ENCODE measurements around the gene CARD11. TPM values are rescaled to one million over a fixed set of nuclear protein-coding genes. Genes with fewer than 3 reads are reported as not detected.

CARD11 gene
- total RNA-seq, 2 experiments from 2014 or later: 163 TPM

GRCh38 chr7:2904202-2904601 lies 139.5 kb downstream of the CARD11 start:
- no peak for DNase-seq
- Mint-ChIP-seq H3K27ac (peak overlapping the region; percentile 42), H3K27me3 (no peaks in the 10 kb centered on the region), H3K4me1 (peaks cover 29% of the 10 kb centered on the region), H3K36me3 (ENCODE audit: low read depth) (peaks cover 61% of the 10 kb centered on the region), H3K4me3 (no peak overlapping the region), H3K9me3 (no peaks in the 10 kb centered on the region)
- CTCF ChIA-PET: interaction anchor here (1.1 to 3.0 kb wide), 5 partner anchors 10 to 251 kb away, joined by 3 to 11 read pairs (median 4); no protein-coding TSS in a partner anchor
- POLR2A ChIA-PET: interaction anchor here (0.7 kb wide), 1 partner anchor 11 kb away, joined by 3 read pairs; no protein-coding TSS in a partner anchor

DNA sequence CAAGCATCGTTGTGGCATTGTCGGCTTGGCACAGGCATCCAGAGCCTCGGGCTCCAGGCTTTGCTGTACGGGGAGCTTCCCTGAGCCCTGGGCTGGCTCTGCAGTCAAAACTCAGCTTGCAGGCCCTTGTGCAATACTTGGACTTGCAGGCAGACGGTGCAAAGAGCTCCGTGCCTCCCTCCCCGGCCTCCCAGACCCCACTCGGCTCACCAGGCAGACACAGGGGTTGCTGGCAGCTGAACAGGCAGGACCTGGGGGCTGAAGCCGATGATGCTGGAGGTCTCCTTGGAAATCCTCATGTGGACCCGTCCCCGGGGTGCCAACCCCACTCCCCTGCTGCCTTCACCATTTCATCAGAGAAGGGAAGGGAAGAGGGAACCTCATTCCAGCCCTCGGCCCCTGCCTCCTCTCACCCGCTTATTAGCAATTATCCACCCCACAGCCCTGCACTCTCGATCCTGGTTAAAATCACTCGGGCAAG lies 139.9 kb downstream of the CARD11 start:
- Mint-ChIP-seq H3K27me3 (no peaks in the 10 kb centered on the region), H3K4me1 (peaks cover 29% of the 10 kb centered on the region), H3K36me3 (ENCODE audit: low read depth) (peaks cover 61% of the 10 kb centered on the region), H3K9me3 (no peaks in the 10 kb centered on the region), H3K27ac (peak overlapping the region; percentile 55), H3K4me3 (no peak overlapping the region)
- ChIA-PET CTCF (interaction anchor here (0.8 to 3.0 kb wide), 6 partner anchors 9 to 251 kb away, joined by 3 to 11 read pairs (median 4); no protein-coding TSS in a partner anchor), POLR2A (interaction anchor here (0.7 to 1.9 kb wide), 5 partner anchors 9 to 193 kb away, joined by 3 to 4 read pairs (median 4); no protein-coding TSS in a partner anchor)
- no peak for DNase-seq

GRCh38 chr7:2897023-2897422 lies 146.6 kb downstream of the CARD11 start:
- Mint-ChIP-seq H3K9me3 (no peaks in the 10 kb centered on the region), H3K4me1 (peaks cover 31% of the 10 kb centered on the region), H3K4me3 (no peak overlapping the region), H3K27ac (no peak overlapping the region), H3K36me3 (ENCODE audit: low read depth) (peaks cover 13% of the 10 kb centered on the region), H3K27me3 (no peaks in the 10 kb centered on the region)
- POLR2A ChIA-PET: no interaction called here
- CTCF ChIA-PET: interaction anchor here (1.5 kb wide), 1 partner anchor 10 kb away, joined by 3 read pairs; no protein-coding TSS in a partner anchor
- DNase-seq: no peak

GRCh38 chr7:2896131-2896530 lies 147.5 kb downstream of the CARD11 start:
- no peaks in the 10 kb centered on the region for H3K27me3 Mint-ChIP-seq
- POLR2A ChIA-PET: no interaction called here
- H3K4me3 Mint-ChIP-seq: no peak overlapping the region
- peaks cover 7% of the 10 kb centered on the region for H3K36me3 Mint-ChIP-seq (ENCODE audit: low read depth)
- H3K27ac Mint-ChIP-seq: no peak overlapping the region
- CTCF ChIA-PET: interaction anchor here (1.5 kb wide), 1 partner anchor 9 kb away, joined by 3 read pairs; no protein-coding TSS in a partner anchor
- H3K9me3 Mint-ChIP-seq: no peaks in the 10 kb centered on the region
- peaks cover 25% of the 10 kb centered on the region for H3K4me1 Mint-ChIP-seq
- no peak for DNase-seq

GRCh38 chr7:2894118-2894940 lies 149.3 kb downstream of the CARD11 start:
- Mint-ChIP-seq H3K27ac (peak overlapping the region; percentile 77), H3K36me3 (ENCODE audit: low read depth) (no peaks in the 10 kb centered on the region), H3K27me3 (peaks cover 2% of the 10 kb centered on the region), H3K4me3 (peak overlapping the region; percentile 71), H3K4me1 (peaks cover 24% of the 10 kb centered on the region), H3K9me3 (no peaks in the 10 kb centered on the region)
- POLR2A ChIA-PET: interaction anchor here (0.9 to 1.5 kb wide), 8 partner anchors 9 to 198 kb away, joined by 3 to 5 read pairs (median 3); no protein-coding TSS in a partner anchor
- DNase-seq: peak; percentile 67
- CTCF ChIA-PET: interaction anchor here (0.7 to 2.8 kb wide), 9 partner anchors 9 to 260 kb away, joined by 3 to 16 read pairs (median 3); no protein-coding TSS in a partner anchor

GRCh38 chr7:2893411-2893861 lies 150.2 kb downstream of the CARD11 start:
- Mint-ChIP-seq H3K27me3 (peaks cover 2% of the 10 kb centered on the region), H3K4me1 (peaks cover 24% of the 10 kb centered on the region), H3K9me3 (no peaks in the 10 kb centered on the region), H3K36me3 (ENCODE audit: low read depth) (no peaks in the 10 kb centered on the region), H3K27ac (peak overlapping the region; percentile 77), H3K4me3 (no peak overlapping the region)
- DNase-seq: no peak
- POLR2A ChIA-PET: interaction anchor here (1.2 to 1.3 kb wide), 3 partner anchors 10 to 198 kb away, joined by 3 read pairs; no protein-coding TSS in a partner anchor
- CTCF ChIA-PET: interaction anchor here (0.9 to 2.8 kb wide), 3 partner anchors 10 to 183 kb away, joined by 3 to 16 read pairs (median 5); no protein-coding TSS in a partner anchor

DNA sequence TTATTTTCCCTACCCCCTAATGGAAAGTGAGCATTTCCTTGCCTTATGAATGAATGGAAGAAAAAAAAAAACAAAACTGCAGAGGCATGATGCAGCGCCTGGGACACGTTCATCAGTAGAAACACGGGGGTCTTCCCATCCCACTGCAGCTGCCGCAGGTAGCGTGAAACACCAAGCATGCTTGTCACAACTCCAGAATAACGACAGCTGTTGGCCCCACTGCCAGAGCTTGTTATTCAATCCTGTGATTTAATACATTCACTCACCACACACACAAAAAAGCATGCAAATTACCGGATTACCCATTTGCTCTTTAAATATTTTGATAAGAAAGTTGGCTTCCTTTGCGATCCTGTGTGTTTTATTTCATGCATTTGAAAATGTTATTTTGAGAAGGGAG lies 151.1 kb downstream of the CARD11 start:
- H3K27me3 Mint-ChIP-seq: peaks cover 2% of the 10 kb centered on the region
- H3K9me3 Mint-ChIP-seq: no peaks in the 10 kb centered on the region
- ChIA-PET CTCF (interaction anchor here (0.9 to 2.8 kb wide), 2 partner anchors 28 to 138 kb away, joined by 3 to 16 read pairs; no protein-coding TSS in a partner anchor), POLR2A (interaction anchor here (1.2 kb wide), 1 partner anchor 26 kb away, joined by 3 read pairs; no protein-coding TSS in a partner anchor)
- H3K36me3 Mint-ChIP-seq (ENCODE audit: low read depth): no peaks in the 10 kb centered on the region
- no peak overlapping the region for H3K27ac Mint-ChIP-seq
- H3K4me1 Mint-ChIP-seq: peaks cover 24% of the 10 kb centered on the region
- no peak overlapping the region for H3K4me3 Mint-ChIP-seq
- DNase-seq: no peak

GRCh38 chr7:2887816-2888215 lies 155.9 kb downstream of the CARD11 start:
- Mint-ChIP-seq H3K4me3 (no peak overlapping the region), H3K27me3 (peaks cover 4% of the 10 kb centered on the region), H3K9me3 (no peaks in the 10 kb centered on the region), H3K27ac (no peak overlapping the region), H3K36me3 (ENCODE audit: low read depth) (no peaks in the 10 kb centered on the region), H3K4me1 (peaks cover 4% of the 10 kb centered on the region)
- ChIA-PET CTCF (interaction anchor here (0.9 to 3.5 kb wide), 6 partner anchors 15 to 561 kb away, joined by 3 to 11 read pairs (median 3); no protein-coding TSS in a partner anchor), POLR2A (no interaction called here)
- DNase-seq: no peak

GRCh38 chr7:2886900-2887299 lies 156.8 kb downstream of the CARD11 start:
- Mint-ChIP-seq H3K4me3 (no peak overlapping the region), H3K27me3 (peaks cover 4% of the 10 kb centered on the region), H3K27ac (no peak overlapping the region), H3K9me3 (no peaks in the 10 kb centered on the region), H3K36me3 (ENCODE audit: low read depth) (no peaks in the 10 kb centered on the region), H3K4me1 (peaks cover 3% of the 10 kb centered on the region)
- CTCF ChIA-PET: interaction anchor here (0.8 to 3.5 kb wide), 8 partner anchors 9 to 562 kb away, joined by 3 to 11 read pairs (median 3); no protein-coding TSS in a partner anchor
- POLR2A ChIA-PET: no interaction called here
- DNase-seq: peak; percentile 61

- Mint-ChIP-seq H3K27me3 (peaks cover 4% of the 10 kb centered on the region), H3K4me1 (peaks cover 3% of the 10 kb centered on the region), H3K27ac (no peak overlapping the region), H3K36me3 (ENCODE audit: low read depth) (no peaks in the 10 kb centered on the region), H3K9me3 (no peaks in the 10 kb centered on the region), H3K4me3 (no peak overlapping the region)
- no peak for DNase-seq
- ChIA-PET POLR2A (no interaction called here), CTCF (interaction anchor here (0.8 to 3.5 kb wide), 5 partner anchors 10 to 514 kb away, joined by 3 to 11 read pairs (median 3); no protein-coding TSS in a partner anchor)
Measured at GRCh38 chr7:2886391-2886790, 157.3 kb downstream of the CARD11 start.

- POLR2A ChIA-PET: no interaction called here
- no peak overlapping the region for H3K27ac Mint-ChIP-seq
- H3K9me3 Mint-ChIP-seq: peaks cover 5% of the 10 kb centered on the region
- H3K4me1 Mint-ChIP-seq: peaks cover 10% of the 10 kb centered on the region
- DNase-seq: no peak
- H3K4me3 Mint-ChIP-seq: no peak overlapping the region
- H3K27me3 Mint-ChIP-seq: peaks cover 2% of the 10 kb centered on the region
- CTCF ChIA-PET: no interaction called here
- H3K36me3 Mint-ChIP-seq (ENCODE audit: low read depth): no peaks in the 10 kb centered on the region
Measured at GRCh38 chr7:2884161-2884560, 159.5 kb downstream of the CARD11 start.

- Mint-ChIP-seq H3K4me3 (no peak overlapping the region), H3K27me3 (peaks cover 2% of the 10 kb centered on the region), H3K36me3 (ENCODE audit: low read depth) (no peaks in the 10 kb centered on the region), H3K4me1 (peaks cover 21% of the 10 kb centered on the region), H3K27ac (no peak overlapping the region), H3K9me3 (peaks cover 5% of the 10 kb centered on the region)
- CTCF ChIA-PET: interaction anchor here (1.0 kb wide), 3 partner anchors 11 to 279 kb away, joined by 3 to 5 read pairs (median 4); no protein-coding TSS in a partner anchor
- DNase-seq: no peak
- POLR2A ChIA-PET: no interaction called here
Measured at GRCh38 chr7:2883101-2883500, 160.6 kb downstream of the CARD11 start.

DNA sequence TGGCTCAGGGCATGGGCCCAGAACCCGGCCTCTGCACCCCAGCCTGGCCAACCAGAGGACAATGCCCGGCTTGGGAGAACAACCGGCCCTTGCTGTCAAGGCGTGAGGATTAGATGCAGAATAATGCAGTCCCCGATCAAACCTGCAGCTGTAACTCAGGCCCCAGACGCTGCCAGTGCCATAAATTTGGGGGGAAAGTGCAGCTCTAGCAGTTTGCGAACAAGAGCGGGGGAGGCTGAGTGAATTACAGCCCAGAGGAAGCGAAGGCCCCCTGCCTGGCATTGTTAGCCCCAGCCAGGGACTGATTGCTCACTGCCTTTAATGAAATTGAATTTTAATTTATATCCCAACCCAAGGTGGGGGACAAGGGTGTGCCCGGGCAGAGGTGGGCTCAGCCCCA lies 161.6 kb downstream of the CARD11 start:
- no peak overlapping the region for H3K27ac Mint-ChIP-seq
- H3K9me3 Mint-ChIP-seq: peaks cover 5% of the 10 kb centered on the region
- H3K4me3 Mint-ChIP-seq: no peak overlapping the region
- no peaks in the 10 kb centered on the region for H3K36me3 Mint-ChIP-seq (ENCODE audit: low read depth)
- CTCF ChIA-PET: interaction anchor here (1.0 kb wide), 1 partner anchor 18 kb away, joined by 4 read pairs; no protein-coding TSS in a partner anchor
- POLR2A ChIA-PET: no interaction called here
- H3K27me3 Mint-ChIP-seq: peaks cover 2% of the 10 kb centered on the region
- peaks cover 21% of the 10 kb centered on the region for H3K4me1 Mint-ChIP-seq
- DNase-seq: no peak

Data from activated CD4-positive, alpha-beta memory T cell treated with anti-CD3 and anti-CD28 coated beads, Interleukin-2, amount 10 ng/mL, durations not matched to agents 7 days and 5 days (primary cell).